DND-41 (cell line): ENCODE results near the gene RPL13A.

ENCODE experiments used
- ATAC-seq: fragments of 200-7000 bp; cut with Tn5 transposase; 3 replicates; pipeline ENCODE4 v1.9.1; 2021; ENCODE audit warnings: low read depth; ENCODE audit not compliant: insufficient read depth
- DNase-seq: peaks from one replicate; pipeline ENCODE4 v3.0.0-alpha.2; 2020
- H2AFZ ChIP-seq: 2 replicates; pipeline ENCODE4 v1.6.0; 2012; ENCODE audit warnings: low read depth, low read length
- H3K27ac ChIP-seq: 2 replicates; pipeline ENCODE4 v1.5.1; 2012; ENCODE audit warnings: low read length, inconsistent platforms
- H3K27me3 ChIP-seq: fragments of 200-600 bp; sonication (generic); 2 replicates; pipeline ENCODE4 v1.6.0; 2012; ENCODE audit warnings: low read length, mild to moderate bottlenecking, inconsistent platforms; ENCODE audit not compliant: insufficient read depth, poor library complexity
- H3K36me3 ChIP-seq: 2 replicates; pipeline ENCODE4 v1.5.1; 2012; ENCODE audit warnings: low read length, inconsistent platforms; ENCODE audit not compliant: insufficient read depth
- H3K4me1 ChIP-seq: 2 replicates; pipeline ENCODE4 v1.5.1; 2012; ENCODE audit warnings: mild to moderate bottlenecking, low read length; ENCODE audit not compliant: insufficient read depth
- H3K4me2 ChIP-seq: 2 replicates; pipeline ENCODE4 v1.6.0; 2012; ENCODE audit warnings: mild to moderate bottlenecking, moderate library complexity, low read length, inconsistent platforms; ENCODE audit not compliant: insufficient read depth
- H3K4me3 ChIP-seq, 2 experiments: fragments of 200-600 bp in 1 of 2; shearing (Covaris generic) in 1 of 2; 2 replicates each; pipeline ENCODE4 v1.5.1; 2012 to 2016; ENCODE audit warnings: inconsistent platforms in 2 of 2, low read length in 2 of 2, mild to moderate bottlenecking in 2 of 2, low read depth in 1 of 2, moderate library complexity in 1 of 2
- H3K79me2 ChIP-seq: 2 replicates; pipeline ENCODE4 v1.6.0; 2012; ENCODE audit warnings: low read length, inconsistent platforms; ENCODE audit not compliant: insufficient read depth
- H3K9ac ChIP-seq: 2 replicates; pipeline ENCODE4 v1.6.0; 2012; ENCODE audit warnings: low read depth, mild to moderate bottlenecking, inconsistent platforms, low read length, moderate library complexity
- H3K9me3 ChIP-seq: 2 replicates; pipeline ENCODE4 v1.5.1; 2012; ENCODE audit warnings: low read length, moderate library complexity, mild to moderate bottlenecking, inconsistent platforms; ENCODE audit not compliant: insufficient read depth, severe bottlenecking
- H4K20me1 ChIP-seq: 2 replicates; pipeline ENCODE4 v1.6.0; 2012; ENCODE audit warnings: low read length; ENCODE audit not compliant: insufficient read depth
- CTCF ChIP-seq: IDR thresholded peaks from 2 replicates; pipeline ENCODE4 v1.5.1; 2012; ENCODE audit warnings: borderline replicate concordance, low read length, moderate library complexity, mild to moderate bottlenecking; ENCODE audit not compliant: poor library complexity, severe bottlenecking; ENCODE audit errors: extremely low read depth
- EZH2 ChIP-seq: IDR thresholded peaks from 3 replicates; pipeline ENCODE4 v1.6.1; 2012; ENCODE audit warnings: borderline replicate concordance, low read depth, mild to moderate bottlenecking, moderate library complexity, low read length, inconsistent platforms; ENCODE audit not compliant: severe bottlenecking

The RPL13A gene

GRCh38 chr19:49450405-49450804, 37.0 kb upstream of the RPL13A start:
- no peak for TF ChIP-seq CTCF
- TF ChIP-seq EZH2 = no peak
- Histone ChIP-seq H3K27me3 (no peaks in the 10 kb centered on the region), H3K4me1 (peaks cover 36% of the 10 kb centered on the region), H4K20me1 (peaks cover 22% of the 10 kb centered on the region; the same call in 1 of the 2 replicates), H3K4me2 (peak overlapping the region; percentile 78), H3K9ac (peak overlapping the region; percentile 85), H3K36me3 (peaks cover 50% of the 10 kb centered on the region), H3K27ac (peak overlapping the region; percentile 24), H2AFZ (no peak overlapping the region), H3K4me3 (peak overlapping the region; percentile 86 to 91; a peak in 3 of 4 replicates), H3K79me2 (peaks cover 49% of the 10 kb centered on the region), H3K9me3 (no peaks in the 10 kb centered on the region)
- ATAC-seq (no peak), DNase-seq (no peak)

GRCh38 chr19:49451430-49452181, 35.8 kb upstream of the RPL13A start, which contains the start of gene PIH1D1:
Gene PIH1D1 (minus strand): TSS chr19:49451814. CDS start chr19:49451574, 240 bp downstream.
- peaks cover 36% of the 10 kb centered on the region for H3K4me1 ChIP-seq
- peaks cover 22% of the 10 kb centered on the region; the same call in 1 of the 2 replicates for H4K20me1 ChIP-seq
- H3K9me3 ChIP-seq = no peaks in the 10 kb centered on the region
- peaks cover 61% of the 10 kb centered on the region for H3K79me2 ChIP-seq
- peak within 1 kb of the TSS; percentile 85 for H3K9ac ChIP-seq
- peaks cover 59% of the 10 kb centered on the region for H3K36me3 ChIP-seq
- H3K27ac ChIP-seq = peak within 1 kb of the TSS; percentile 93
- peak within 1 kb of the TSS; percentile 86 to 91 for H3K4me3 ChIP-seq
- peak within 1 kb of the TSS; percentile 89 for H2AFZ ChIP-seq
- peak; percentile 98 for DNase-seq
- H3K4me2 ChIP-seq = peak within 1 kb of the TSS; percentile 78
- H3K27me3 ChIP-seq = no peaks in the 10 kb centered on the region
- ATAC-seq = peak; percentile 77
- no peak for TF ChIP-seq EZH2
- peak; percentile 14 for TF ChIP-seq CTCF

- peaks cover 67% of the 10 kb centered on the region for H3K79me2 ChIP-seq
- peak within 1 kb of the TSS; percentile 70 to 91 for H3K4me3 ChIP-seq
- peak within 1 kb of the TSS; percentile 78 for H3K4me2 ChIP-seq
- H2AFZ ChIP-seq = peak within 1 kb of the TSS; percentile 85
- H3K9me3 ChIP-seq = no peaks in the 10 kb centered on the region
- H3K27ac ChIP-seq = peak within 1 kb of the TSS; percentile 93
- H3K9ac ChIP-seq = peak within 1 kb of the TSS; percentile 85
- no peak for TF ChIP-seq CTCF
- TF ChIP-seq EZH2 = no peak
- H4K20me1 ChIP-seq = peaks cover 10% of the 10 kb centered on the region; the same call in 1 of the 2 replicates
- peak; percentile 88 for ATAC-seq
- H3K36me3 ChIP-seq = peaks cover 46% of the 10 kb centered on the region
- H3K27me3 ChIP-seq = no peaks in the 10 kb centered on the region
- peaks cover 36% of the 10 kb centered on the region for H3K4me1 ChIP-seq
- DNase-seq = peak; percentile 98
Observed at GRCh38 chr19:49453013-49453756, 34.2 kb upstream of the RPL13A start, which contains the start of gene ALDH16A1. Gene ALDH16A1 (plus strand): TSS chr19:49453225. CDS start chr19:49453332, 107 bp downstream.
